Measurements from ENCODE around the gene IRF9. TPM values are rescaled to one million over a fixed set of nuclear protein-coding genes. Genes with fewer than 3 reads are reported as not detected.

The IRF9 gene
- total and polyA plus RNA-seq, 2 of the 13 experiments (the other 11 are each of a cell fraction or from before 2014, with no cell fraction given), result 14.9 to 49.7 TPM

DNA sequence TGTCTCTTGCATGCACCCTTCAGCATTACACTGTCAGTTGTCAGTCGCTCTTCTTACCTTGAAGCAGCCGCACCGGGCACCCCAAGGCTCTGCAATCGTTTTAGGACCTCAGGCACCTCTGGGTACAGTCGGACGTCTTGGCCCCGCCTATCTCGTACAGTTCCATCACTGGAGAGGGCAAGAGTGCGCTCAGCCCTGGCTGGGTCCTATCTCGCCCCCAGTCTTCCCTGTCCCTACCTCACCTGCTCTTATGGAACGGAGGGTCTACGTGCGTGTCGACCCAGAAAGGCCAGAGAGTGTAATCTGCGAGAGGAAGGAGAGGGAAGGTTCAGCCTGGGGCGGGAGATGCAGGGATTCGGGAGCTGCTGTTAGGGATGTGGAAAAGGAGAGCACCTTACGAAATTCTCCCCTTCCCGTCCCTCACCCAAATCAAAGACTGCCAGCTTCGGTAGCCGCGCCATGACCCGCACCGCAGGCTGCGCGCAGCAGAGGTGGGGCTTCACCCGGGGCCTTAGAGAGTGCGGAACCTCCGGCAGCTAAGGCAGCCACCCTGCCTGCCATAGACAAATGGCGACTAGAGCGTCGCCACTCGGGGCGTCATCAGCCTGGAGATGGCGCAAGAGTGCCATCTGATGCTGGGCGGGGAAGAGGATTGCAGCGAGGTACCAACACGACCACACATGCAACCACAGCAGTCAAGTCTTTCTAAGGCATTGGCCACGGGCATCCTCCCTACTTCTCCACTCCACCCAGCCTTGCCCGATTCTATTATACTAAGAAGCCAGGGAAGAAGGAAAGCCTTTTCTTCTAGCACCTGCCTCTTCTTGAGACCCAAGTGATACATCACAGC lies 54.7 kb downstream of the IRF9 start, which contains the start of gene MDP1 (continued):
- TF ChIP-seq, protein P1, sequence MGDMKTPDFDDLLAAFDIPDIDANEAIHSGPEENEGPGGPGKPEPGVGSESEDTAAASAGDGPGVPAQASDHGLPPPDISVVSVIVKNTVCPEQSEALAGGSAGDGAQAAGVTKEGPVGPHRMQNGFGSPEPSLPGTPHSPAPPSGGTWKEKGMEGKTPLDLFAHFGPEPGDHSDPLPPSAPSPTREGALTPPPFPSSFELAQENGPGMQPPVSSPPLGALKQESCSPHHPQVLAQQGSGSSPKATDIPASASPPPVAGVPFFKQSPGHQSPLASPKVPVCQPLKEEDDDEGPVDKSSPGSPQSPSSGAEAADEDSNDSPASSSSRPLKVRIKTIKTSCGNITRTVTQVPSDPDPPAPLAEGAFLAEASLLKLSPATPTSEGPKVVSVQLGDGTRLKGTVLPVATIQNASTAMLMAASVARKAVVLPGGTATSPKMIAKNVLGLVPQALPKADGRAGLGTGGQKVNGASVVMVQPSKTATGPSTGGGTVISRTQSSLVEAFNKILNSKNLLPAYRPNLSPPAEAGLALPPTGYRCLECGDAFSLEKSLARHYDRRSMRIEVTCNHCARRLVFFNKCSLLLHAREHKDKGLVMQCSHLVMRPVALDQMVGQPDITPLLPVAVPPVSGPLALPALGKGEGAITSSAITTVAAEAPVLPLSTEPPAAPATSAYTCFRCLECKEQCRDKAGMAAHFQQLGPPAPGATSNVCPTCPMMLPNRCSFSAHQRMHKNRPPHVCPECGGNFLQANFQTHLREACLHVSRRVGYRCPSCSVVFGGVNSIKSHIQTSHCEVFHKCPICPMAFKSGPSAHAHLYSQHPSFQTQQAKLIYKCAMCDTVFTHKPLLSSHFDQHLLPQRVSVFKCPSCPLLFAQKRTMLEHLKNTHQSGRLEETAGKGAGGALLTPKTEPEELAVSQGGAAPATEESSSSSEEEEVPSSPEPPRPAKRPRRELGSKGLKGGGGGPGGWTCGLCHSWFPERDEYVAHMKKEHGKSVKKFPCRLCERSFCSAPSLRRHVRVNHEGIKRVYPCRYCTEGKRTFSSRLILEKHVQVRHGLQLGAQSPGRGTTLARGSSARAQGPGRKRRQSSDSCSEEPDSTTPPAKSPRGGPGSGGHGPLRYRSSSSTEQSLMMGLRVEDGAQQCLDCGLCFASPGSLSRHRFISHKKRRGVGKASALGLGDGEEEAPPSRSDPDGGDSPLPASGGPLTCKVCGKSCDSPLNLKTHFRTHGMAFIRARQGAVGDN (CRISPR knock-in tag; IDR thresholded peaks at IDR 0.05), result peak; percentile 98
- TF ChIP-seq CENPX (CRISPR knock-in tag; IDR thresholded peaks at IDR 0.05), result no peak
- peak; percentile 99 for TF ChIP-seq ARHGAP35 (CRISPR knock-in tag; IDR thresholded peaks at IDR 0.05; ENCODE audit: borderline replicate concordance)
- TF ChIP-seq ZNF841 (CRISPR knock-in tag; IDR thresholded peaks at IDR 0.05; ENCODE audit: borderline replicate concordance), result no peak; the same call in 1 of the 2 replicates
- TF ChIP-seq ZMAT3 (CRISPR knock-in tag; conservative IDR thresholded peaks at IDR 0.05), result peak; percentile 97
- TF ChIP-seq, protein P2, sequence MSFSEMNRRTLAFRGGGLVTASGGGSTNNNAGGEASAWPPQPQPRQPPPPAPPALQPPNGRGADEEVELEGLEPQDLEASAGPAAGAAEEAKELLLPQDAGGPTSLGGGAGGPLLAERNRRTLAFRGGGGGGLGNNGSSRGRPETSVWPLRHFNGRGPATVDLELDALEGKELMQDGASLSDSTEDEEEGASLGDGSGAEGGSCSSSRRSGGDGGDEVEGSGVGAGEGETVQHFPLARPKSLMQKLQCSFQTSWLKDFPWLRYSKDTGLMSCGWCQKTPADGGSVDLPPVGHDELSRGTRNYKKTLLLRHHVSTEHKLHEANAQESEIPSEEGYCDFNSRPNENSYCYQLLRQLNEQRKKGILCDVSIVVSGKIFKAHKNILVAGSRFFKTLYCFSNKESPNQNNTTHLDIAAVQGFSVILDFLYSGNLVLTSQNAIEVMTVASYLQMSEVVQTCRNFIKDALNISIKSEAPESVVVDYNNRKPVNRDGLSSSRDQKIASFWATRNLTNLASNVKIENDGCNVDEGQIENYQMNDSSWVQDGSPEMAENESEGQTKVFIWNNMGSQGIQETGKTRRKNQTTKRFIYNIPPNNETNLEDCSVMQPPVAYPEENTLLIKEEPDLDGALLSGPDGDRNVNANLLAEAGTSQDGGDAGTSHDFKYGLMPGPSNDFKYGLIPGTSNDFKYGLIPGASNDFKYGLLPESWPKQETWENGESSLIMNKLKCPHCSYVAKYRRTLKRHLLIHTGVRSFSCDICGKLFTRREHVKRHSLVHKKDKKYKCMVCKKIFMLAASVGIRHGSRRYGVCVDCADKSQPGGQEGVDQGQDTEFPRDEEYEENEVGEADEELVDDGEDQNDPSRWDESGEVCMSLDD (CRISPR knock-in tag; IDR thresholded peaks at IDR 0.05; ENCODE audit: borderline replicate concordance), result peak; percentile 52; the same call in 1 of the 2 replicates
- 0 out of 2 replicates have a peak, but pooled peaks have one; percentile 85 for TF ChIP-seq ZNF557 (CRISPR knock-in tag; IDR thresholded peaks at IDR 0.05)
- TF ChIP-seq, protein P3, sequence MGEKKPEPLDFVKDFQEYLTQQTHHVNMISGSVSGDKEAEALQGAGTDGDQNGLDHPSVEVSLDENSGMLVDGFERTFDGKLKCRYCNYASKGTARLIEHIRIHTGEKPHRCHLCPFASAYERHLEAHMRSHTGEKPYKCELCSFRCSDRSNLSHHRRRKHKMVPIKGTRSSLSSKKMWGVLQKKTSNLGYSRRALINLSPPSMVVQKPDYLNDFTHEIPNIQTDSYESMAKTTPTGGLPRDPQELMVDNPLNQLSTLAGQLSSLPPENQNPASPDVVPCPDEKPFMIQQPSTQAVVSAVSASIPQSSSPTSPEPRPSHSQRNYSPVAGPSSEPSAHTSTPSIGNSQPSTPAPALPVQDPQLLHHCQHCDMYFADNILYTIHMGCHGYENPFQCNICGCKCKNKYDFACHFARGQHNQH (CRISPR knock-in tag; IDR thresholded peaks at IDR 0.05), result peak; percentile 100
- peak; percentile 100 for TF ChIP-seq POLR2G (IDR thresholded peaks at IDR 0.05; ENCODE audit: low read depth, low read length)
- TF ChIP-seq, protein P4, sequence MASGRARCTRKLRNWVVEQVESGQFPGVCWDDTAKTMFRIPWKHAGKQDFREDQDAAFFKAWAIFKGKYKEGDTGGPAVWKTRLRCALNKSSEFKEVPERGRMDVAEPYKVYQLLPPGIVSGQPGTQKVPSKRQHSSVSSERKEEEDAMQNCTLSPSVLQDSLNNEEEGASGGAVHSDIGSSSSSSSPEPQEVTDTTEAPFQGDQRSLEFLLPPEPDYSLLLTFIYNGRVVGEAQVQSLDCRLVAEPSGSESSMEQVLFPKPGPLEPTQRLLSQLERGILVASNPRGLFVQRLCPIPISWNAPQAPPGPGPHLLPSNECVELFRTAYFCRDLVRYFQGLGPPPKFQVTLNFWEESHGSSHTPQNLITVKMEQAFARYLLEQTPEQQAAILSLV (CRISPR knock-in tag; IDR thresholded peaks at IDR 0.05; ENCODE audit: borderline replicate concordance), result no peak; the same call in 1 of the 2 replicates
- peak; percentile 47 for TF ChIP-seq ATF7 (IDR thresholded peaks at IDR 0.05)
- TF ChIP-seq ATF7 (CRISPR knock-in tag; IDR thresholded peaks at IDR 0.05), result peak; percentile 91
- TF ChIP-seq WIZ (CRISPR knock-in tag; IDR thresholded peaks at IDR 0.05), result peak; percentile 83
- no peak for TF ChIP-seq SOX6 (IDR thresholded peaks at IDR 0.05)
- peak; percentile 87 for TF ChIP-seq SOX6 (CRISPR knock-in tag; IDR thresholded peaks at IDR 0.05)
- no peak for TF ChIP-seq NCOR1 (IDR thresholded peaks at IDR 0.05; ENCODE audit: borderline replicate concordance, low read length)
- TF ChIP-seq ZNF589 (CRISPR knock-in tag; conservative IDR thresholded peaks at IDR 0.05), result peak; percentile 98

Measured in HepG2 (cell line).